ENCODE measurements around the gene LDAF1. TPM values are rescaled to one million over a fixed set of nuclear protein-coding genes. Genes with fewer than 3 reads are reported as not detected.

LDAF1 gene
- 29.1 and 32.4 TPM in 2 replicates for total RNA-seq (2021; fragmentation: NEBNext Ultra II Directional; extraction: Animal tissue kit (Norgen Biotek cat#: 25700))
- 26.1 and 34.2 TPM in 2 replicates for polyA plus RNA-seq (2011; rRNA removed)
- 26.6 TPM for polyA plus RNA-seq (2011; cell fraction: cytosol; rRNA removed)
- 13.4 TPM for polyA plus RNA-seq (2011; cell fraction: nucleus; rRNA removed)
- 30.0 to 44.9 TPM (median 41.2 TPM) in 4 replicates for polyA plus RNA-seq (2012, experiment 1 of 2)
- polyA plus RNA-seq (2012, experiment 2 of 2) = 36.9 TPM
- polyA plus RNA-seq (2013, experiment 1 of 2) = 22.9 TPM
- polyA plus RNA-seq (2013, experiment 2 of 2) = 25.2 TPM
- 52.1 and 65.1 TPM in 2 replicates for polyA minus RNA-seq (2011; rRNA and poly(A)+ RNA removed)
- 17.9 TPM for polyA minus RNA-seq (2011; cell fraction: cytosol; rRNA and poly(A)+ RNA removed)
- polyA minus RNA-seq (2011; cell fraction: nucleus; rRNA and poly(A)+ RNA removed) = 29.1 TPM
- long read RNA-seq, experiment 1, partial matches to known transcripts = 6 of 17 reads
- long read RNA-seq, experiment 1, other reads (novel, unspliced or antisense) = 7 of 17 reads
- long read RNA-seq, experiment 2, transcript TMEM159-201 (5 exons, 2,014 nt) = minor isoform, 5 of 41 reads
- long read RNA-seq, experiment 2, transcript TMEM159-202 (5 exons, 1,812 nt) = major isoform, 19 of 41 reads
- long read RNA-seq, experiment 2, partial matches to known transcripts = 9 of 41 reads
- long read RNA-seq, experiment 2, other reads (novel, unspliced or antisense) = 4 of 41 reads

- H4K8ac ChIP-seq (ENCODE audit: extremely low read depth, insufficient read depth, low read length) = peak within 1 kb of the TSS; percentile 58; the same call in 1 of the 2 replicates
- no peak within 1 kb of the TSS; the same call in 1 of the 2 replicates for H2BK12ac ChIP-seq (ENCODE audit: low read depth, low read length)
- H2AFZ ChIP-seq (ENCODE audit: low read length) = peak within 1 kb of the TSS; percentile 68
- H3K9me3 ChIP-seq (ENCODE audit: insufficient read depth in 2 of 2, low read depth in 1 of 2, low read length in 1 of 2) = no peaks in the 10 kb centered on the region
- POLR2A ChIA-PET (ENCODE audit: partially characterized antibody) = interaction anchor here (0.5 to 1.6 kb wide), 5 partner anchors 26 to 143 kb away, joined by 3 to 9 read pairs (median 3); no protein-coding TSS in a partner anchor
- DNase-seq (ENCODE audit: low read depth in 1 of 2, low spot score in 2 of 2) = peak in 1 of 2 experiments; percentile 93
- H3K9ac ChIP-seq (replicated peaks in 1 of 4; ENCODE audit: extremely low read depth in 1 of 4, low read depth in 3 of 4, low read length in 3 of 4) = peak within 1 kb of the TSS in 3 of 4 experiments; percentile 38 to 61 (median 51); a peak in 5 of 7 replicates
- peak within 1 kb of the TSS; percentile 10 for H4K5ac ChIP-seq (ENCODE audit: insufficient read length, low read depth, low read length)
- H3K27ac ChIP-seq (ENCODE audit: low read depth, low read length) = peak within 1 kb of the TSS; percentile 25; the same call in 1 of the 2 replicates
- peaks cover 11% of the 10 kb centered on the region for H3K23me2 ChIP-seq (ENCODE audit: low read depth, low read length)
- peak within 1 kb of the TSS; percentile 47 for H4K91ac ChIP-seq (replicated peaks; ENCODE audit: insufficient read length, low read length)
- no peak within 1 kb of the TSS for H3K23ac ChIP-seq (ENCODE audit: insufficient read length)
- H4K20me1 ChIP-seq (replicated peaks in 1 of 2; ENCODE audit: control insufficient read depth in 1 of 2, insufficient read depth in 2 of 2, low read length in 2 of 2) = peaks cover 0 to 2% of the 10 kb centered on the region in 2 experiments
- H3K79me1 ChIP-seq (ENCODE audit: low read depth, low read length) = peaks cover 2% of the 10 kb centered on the region; the same call in 1 of the 2 replicates
- no peak within 1 kb of the TSS for H2BK20ac ChIP-seq (ENCODE audit: low read length)
- H2AK5ac ChIP-seq (ENCODE audit: low read depth, low read length) = no peak within 1 kb of the TSS
- peak within 1 kb of the TSS; percentile 72 to 97 for H3K4me2 ChIP-seq (ENCODE audit: insufficient read depth in 1 of 2, low read depth in 2 of 2, low read length in 2 of 2)
- no peak within 1 kb of the TSS for H2BK120ac ChIP-seq (replicated peaks; ENCODE audit: low read depth, low read length)
- H3K4ac ChIP-seq (replicated peaks; ENCODE audit: insufficient read length, low read depth, low read length) = no peak within 1 kb of the TSS
- peak within 1 kb of the TSS; percentile 57 to 86 (median 74) for H3K4me3 ChIP-seq (ENCODE audit: extremely low read depth in 1 of 4, insufficient read depth in 2 of 4, low read depth in 3 of 4, low read length in 4 of 4)
- peaks cover 0 to 7% (median 1%) of the 10 kb centered on the region in 4 experiments; a peak in 3 of 7 replicates for H3K27me3 ChIP-seq (replicated peaks in 1 of 4; ENCODE audit: control insufficient read depth in 3 of 4, extremely low read depth in 1 of 4, insufficient read depth in 3 of 4, low read length in 3 of 4)
- H3K79me2 ChIP-seq (ENCODE audit: control insufficient read depth in 1 of 2, insufficient read depth in 2 of 2, low read length in 2 of 2) = peaks cover 0 to 22% of the 10 kb centered on the region in 2 experiments; a peak in 2 of 4 replicates
- H3K56ac ChIP-seq (replicated peaks; ENCODE audit: insufficient read length, low read depth, low read length) = no peak within 1 kb of the TSS
- WGBS, 2 experiments (ENCODE audit: extremely low coverage in 1 of 2, insufficient coverage in 1 of 2, insufficient read length in 1 of 2, insufficient replicate concordance in 2 of 2, low coverage in 1 of 2, low lambda C conversion rate in 2 of 2, missing lambda C conversion rate in 1 of 2) = 4% methylated on average over 39 of the region's 59 CpGs; no CpG with 5 or more reads in 1 of the 2 experiments
- CTCF ChIA-PET (ENCODE audit: partially characterized antibody) = interaction anchor here (0.9 to 5.8 kb wide), 10 partner anchors 8 to 1534 kb away, joined by 3 to 42 read pairs (median 5); partner anchors contain the start of genes CRYM and DNAH3
- H2BK5ac ChIP-seq (ENCODE audit: low read depth, low read length) = peak within 1 kb of the TSS; percentile 82; the same call in 1 of the 2 replicates
- no peak for FAIRE-seq
- peak within 1 kb of the TSS; percentile 86 for H3K18ac ChIP-seq (ENCODE audit: extremely low read depth, low read length)
- H2BK15ac ChIP-seq (ENCODE audit: low read length) = peak within 1 kb of the TSS; percentile 73; the same call in 1 of the 2 replicates
- peaks cover 8 to 22% (median 16%) of the 10 kb centered on the region in 4 experiments for H3K36me3 ChIP-seq (ENCODE audit: control insufficient read depth in 2 of 4, insufficient read depth in 4 of 4, low read length in 3 of 4)
- H3K4me1 ChIP-seq (replicated peaks in 1 of 4; ENCODE audit: control insufficient read depth in 3 of 4, insufficient read depth in 4 of 4, low read length in 3 of 4) = peaks cover 0 to 10% (median 5%) of the 10 kb centered on the region in 4 experiments; a peak in 4 of 7 replicates
- no peak within 1 kb of the TSS for H3K14ac ChIP-seq (ENCODE audit: insufficient read length)
- peak in 1 of 2 experiments; percentile 49; a peak in 2 of 3 replicates for TF ChIP-seq POLR2A (IDR thresholded peaks at IDR 0.05; ENCODE audit: control extremely low read depth in 1 of 2, low read depth in 2 of 2, low read length in 2 of 2)
- peak; percentile 63 for TF ChIP-seq KDM4A (IDR thresholded peaks at IDR 0.05; ENCODE audit: low read depth, low read length, severe bottlenecking)
- TF ChIP-seq RBBP5 (IDR thresholded peaks at IDR 0.05; ENCODE audit: borderline replicate concordance, low read depth, low read length) = peak; percentile 58; the same call in 1 of the 2 replicates
- peak; percentile 49; the same call in 1 of the 2 replicates for TF ChIP-seq TAF1 (IDR thresholded peaks at IDR 0.05; ENCODE audit: low read depth, low read length)
- TF ChIP-seq SUZ12 (IDR thresholded peaks at IDR 0.05; ENCODE audit: low read length) = no peak
- TF ChIP-seq PHF8 (conservative IDR thresholded peaks at IDR 0.05; ENCODE audit: low read depth, low read length) = 0 out of 2 replicates have a peak, but pooled peaks have one; percentile 30
- no peak for TF ChIP-seq EGR1 (IDR thresholded peaks at IDR 0.05; ENCODE audit: borderline replicate concordance, low read depth, low read length)
These were observed at the start of gene LDAF1 for GRCh38 chr16:21158208-21159110. Gene LDAF1, plus strand, starts transcription at chr16:21158674. Its CDS starts 2,509 bp downstream, at chr16:21161183.

Measured in H1 (cell line).